Measurements from ENCODE around the gene LAMC1.

Gene LAMC1

GRCh38 chr1:183080406-183080805 lies 57.2 kb downstream of the LAMC1 start:
- DNase-seq: no peak

- no peak for DNase-seq
These were observed 58.3 kb downstream of the LAMC1 start for GRCh38 chr1:183081402-183082120.

- no peak for DNase-seq
These were observed 59.4 kb downstream of the LAMC1 start for GRCh38 chr1:183082650-183083049.

- DNase-seq: no peak
These were observed 63.8 kb downstream of the LAMC1 start for GRCh38 chr1:183087001-183087400.

- DNase-seq: no peak
These were observed 65.9 kb downstream of the LAMC1 start for GRCh38 chr1:183089025-183089639.

- DNase-seq: no peak
These were observed 67.3 kb downstream of the LAMC1 start for GRCh38 chr1:183090391-183091006.

- no peak for DNase-seq
These were observed 68.0 kb downstream of the LAMC1 start for GRCh38 chr1:183091181-183091580.

GRCh38 chr1:183092350-183092749 lies 69.1 kb downstream of the LAMC1 start:
- DNase-seq: no peak

- DNase-seq: no peak
These were observed 69.9 kb downstream of the LAMC1 start for GRCh38 chr1:183093066-183093668.

- DNase-seq: no peak
These were observed 70.6 kb downstream of the LAMC1 start for GRCh38 chr1:183093786-183094298.

GRCh38 chr1:183094351-183094750 lies 71.1 kb downstream of the LAMC1 start:
- no peak for DNase-seq

GRCh38 chr1:183096351-183096750 lies 73.1 kb downstream of the LAMC1 start:
- DNase-seq: no peak

- DNase-seq: no peak
These were observed 73.7 kb downstream of the LAMC1 start for GRCh38 chr1:183096894-183097293.

GRCh38 chr1:183097438-183098051 lies 74.3 kb downstream of the LAMC1 start:
- DNase-seq: no peak

GRCh38 chr1:183098317-183098716 lies 75.1 kb downstream of the LAMC1 start:
- DNase-seq: no peak

- no peak for DNase-seq
These were observed 77.2 kb downstream of the LAMC1 start for GRCh38 chr1:183100361-183100974.

GRCh38 chr1:183101081-183101480 lies 77.9 kb downstream of the LAMC1 start:
- no peak for DNase-seq

- no peak for DNase-seq
These were observed 78.6 kb downstream of the LAMC1 start for GRCh38 chr1:183101841-183102276.

GRCh38 chr1:183103147-183103546 lies 79.9 kb downstream of the LAMC1 start:
- no peak for DNase-seq

GRCh38 chr1:183103577-183103976 lies 80.4 kb downstream of the LAMC1 start:
- DNase-seq: no peak

- DNase-seq: no peak
These were observed 82.2 kb downstream of the LAMC1 start for GRCh38 chr1:183105449-183105848.

- DNase-seq: no peak
These were observed 82.9 kb downstream of the LAMC1 start for GRCh38 chr1:183106166-183106565.

- no peak for DNase-seq
These were observed 83.5 kb downstream of the LAMC1 start for GRCh38 chr1:183106746-183107145.
